Caco-2 (cell line): ENCODE measurements around the gene LRRC74B. TPM values are rescaled to one million over a fixed set of nuclear protein-coding genes. Genes with fewer than 3 reads are reported as not detected.

Experiments used
- BruUV-seq: library from RNA; stranded (reverse); fragments of 400-500 nt; replicated peaks from 2 replicates; lab custom pipeline; 2021; lab: Mats Ljungman, UMichigan
- CTCF ChIA-PET: fragments of 300-600 bp; sonication (Branson Sonifier 250); formaldehyde crosslinking; loops from one replicate; lab custom pipeline; 2022; ENCODE audit warnings: antibody characterized with exemption; lab: Charles Lee
- POLR2A ChIA-PET: fragments of 300-600 bp; sonication (Branson Sonifier 250); formaldehyde crosslinking; loops from one replicate; lab custom pipeline; 2022; ENCODE audit warnings: antibody characterized with exemption; lab: Charles Lee
- DNase-seq, 2 experiments: peaks; one replicate each; pipeline versions ENCODE4 v3.0.0 to v3.0.0-alpha.2; 2020 to 2022
- H3K27me3 ChIP-seq: replicated peaks from 2 replicates; pipeline ENCODE4 v1.6.0; 2011; ENCODE audit warnings: low read length; ENCODE audit not compliant: control insufficient read depth, insufficient read depth
- H3K36me3 ChIP-seq: 2 replicates; pipeline ENCODE4 v1.5.1; 2011; ENCODE audit warnings: low read length; ENCODE audit not compliant: control insufficient read depth, insufficient read depth
- H3K4me1 ChIP-seq: fragments of 250-450 bp; sonication (Bioruptor Pico); 2 replicates; pipeline ENCODE4 v1.5.1; 2020; ENCODE audit warnings: mild to moderate bottlenecking
- H3K4me3 ChIP-seq: 2 replicates; pipeline ENCODE4 v1.5.1; 2011; ENCODE audit warnings: low read depth, mild to moderate bottlenecking, control low read depth, low read length
- H3K9me3 ChIP-seq: fragments of 250-450 bp; sonication (Bioruptor Pico); 2 replicates; pipeline ENCODE4 v1.5.1; 2020; ENCODE audit warnings: mild to moderate bottlenecking, moderate library complexity
- H3K27ac Mint-ChIP-seq: one replicate; pipeline ENCODE4 v1.8.0; 2022; ENCODE audit warnings: mixed read lengths; ENCODE audit not compliant: unreplicated experiment
- H3K27me3 Mint-ChIP-seq: one replicate; pipeline ENCODE4 v1.8.0; 2022; ENCODE audit warnings: mixed read lengths; ENCODE audit not compliant: insufficient read depth, unreplicated experiment
- H3K36me3 Mint-ChIP-seq: one replicate; pipeline ENCODE4 v1.8.0; 2022; ENCODE audit warnings: mild to moderate bottlenecking, mixed read lengths; ENCODE audit not compliant: insufficient read depth, unreplicated experiment
- H3K4me1 Mint-ChIP-seq: one replicate; pipeline ENCODE4 v1.8.0; 2022; ENCODE audit warnings: low read depth, mixed read lengths; ENCODE audit not compliant: unreplicated experiment
- H3K4me3 Mint-ChIP-seq: one replicate; pipeline ENCODE4 v1.8.0; 2022; ENCODE audit warnings: mild to moderate bottlenecking, moderate library complexity, mixed read lengths; ENCODE audit not compliant: unreplicated experiment
- H3K9me3 Mint-ChIP-seq: one replicate; pipeline ENCODE4 v1.8.0; 2022; ENCODE audit warnings: mixed read lengths; ENCODE audit not compliant: unreplicated experiment
- CTCF ChIP-seq, 2 experiments: fragments of 200-600 bp in 1 of 2; IDR thresholded peaks; 1 replicate in 1 of 2; 2 replicates in 1 of 2; pipeline versions ENCODE4 v1.5.1 to v1.8.0; 2011 to 2022; ENCODE audit warnings: antibody characterized with exemption in 1 of 2, control low read depth in 1 of 2, inconsistent platforms in 1 of 2, low read depth in 1 of 2, low read length in 1 of 2, mild to moderate bottlenecking in 1 of 2, moderate library complexity in 1 of 2; ENCODE audit not compliant: insufficient read depth in 1 of 2, severe bottlenecking in 1 of 2, unreplicated experiment in 1 of 2
- intact Hi-C: fragments of 100-400 bp; cut with micrococcal nuclease; formaldehyde crosslinking; loops from one replicate; pipeline ENCODE4 v1.10.0; 2022; ENCODE audit not compliant: unreplicated experiment
- total RNA-seq: library from RNA; stranded (reverse); gene quantifications from 2 replicates; pipeline ENCODE4 v1.2.3, GENCODE V29; 2022

The LRRC74B gene
- total RNA-seq, 1 experiment from 2014 or later: not detected

GRCh38 chr22:21013657-21014201 is 32.0 kb upstream of the LRRC74B start:
- H3K36me3 ChIP-seq: no peaks in the 10 kb centered on the region
- Mint-ChIP-seq H3K4me3 (peak overlapping the region; percentile 79), H3K4me1 (peaks cover 17% of the 10 kb centered on the region), H3K27me3 (no peaks in the 10 kb centered on the region), H3K27ac (peak overlapping the region; percentile 88), H3K36me3 (peaks cover 7% of the 10 kb centered on the region), H3K9me3 (no peaks in the 10 kb centered on the region)
- no peak for TF ChIP-seq CTCF (IDR thresholded peaks at IDR 0.05; ENCODE audit: insufficient read depth in 1 of 2, low read depth in 1 of 2, low read length in 1 of 2, severe bottlenecking in 1 of 2, unreplicated experiment in 1 of 2)
- ChIA-PET CTCF (no interaction called here), POLR2A (no interaction called here)
- no peaks in the 10 kb centered on the region for H3K9me3 ChIP-seq
- no peaks in the 10 kb centered on the region for H3K27me3 ChIP-seq
- intact Hi-C loops: no loop called here
- peaks cover 13% of the 10 kb centered on the region; the same call in 1 of the 2 replicates for H3K4me1 ChIP-seq
- BruUV-seq: no TSS peak
- no peak for DNase-seq
- H3K4me3 ChIP-seq: peak overlapping the region; percentile 40

DNA sequence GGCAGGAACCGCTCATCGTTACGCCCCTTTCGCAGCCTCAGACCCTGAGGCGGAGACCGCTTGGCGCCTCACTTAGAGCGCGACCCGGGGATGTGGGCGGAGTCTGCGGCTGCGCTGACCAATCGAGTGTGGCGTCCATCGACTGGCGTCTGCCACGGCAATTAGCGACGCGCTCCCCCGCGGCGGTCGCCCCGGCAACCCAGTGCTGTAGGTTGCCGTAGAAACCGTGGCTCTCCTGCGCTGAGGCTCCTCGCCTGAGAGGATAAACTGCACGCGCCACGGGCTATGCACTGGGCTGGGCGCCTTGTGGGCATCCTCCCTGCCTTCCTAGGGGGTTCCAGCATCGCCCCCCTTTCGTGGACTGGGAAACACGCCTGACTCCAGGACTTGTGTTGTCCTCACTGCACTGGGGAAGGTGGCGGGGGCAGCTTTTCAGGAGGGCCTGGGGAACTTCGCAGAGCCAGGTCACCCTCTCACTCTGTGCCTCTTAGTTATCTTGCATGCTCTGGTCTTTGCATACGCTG is 31.5 kb upstream of the LRRC74B start:
- peak overlapping the region; percentile 79 for H3K4me3 Mint-ChIP-seq
- peak overlapping the region; percentile 88 for H3K27ac Mint-ChIP-seq
- H3K27me3 ChIP-seq: no peaks in the 10 kb centered on the region
- CTCF ChIA-PET: interaction anchor here (0.7 to 1.1 kb wide), 3 partner anchors 23 to 128 kb away, joined by 3 to 4 read pairs (median 3); no protein-coding TSS in a partner anchor
- DNase-seq: peak; percentile 86 to 88
- no peaks in the 10 kb centered on the region for H3K36me3 ChIP-seq
- no peaks in the 10 kb centered on the region for H3K27me3 Mint-ChIP-seq
- POLR2A ChIA-PET: interaction anchor here (1.1 kb wide), 1 partner anchor 32 kb away, joined by 5 read pairs; the partner anchor contains the start of gene LZTR1
- peaks cover 7% of the 10 kb centered on the region for H3K36me3 Mint-ChIP-seq
- no TSS peak for BruUV-seq
- H3K4me1 Mint-ChIP-seq: peaks cover 17% of the 10 kb centered on the region
- H3K4me3 ChIP-seq: peak overlapping the region; percentile 40
- no peaks in the 10 kb centered on the region for H3K9me3 Mint-ChIP-seq
- H3K4me1 ChIP-seq: peaks cover 13% of the 10 kb centered on the region; the same call in 1 of the 2 replicates
- peaks cover under 1% of the 10 kb centered on the region; the same call in 1 of the 2 replicates for H3K9me3 ChIP-seq
- no peak for TF ChIP-seq CTCF (IDR thresholded peaks at IDR 0.05; ENCODE audit: insufficient read depth in 1 of 2, low read depth in 1 of 2, low read length in 1 of 2, severe bottlenecking in 1 of 2, unreplicated experiment in 1 of 2)
- intact Hi-C loops: no loop called here

- H3K27ac Mint-ChIP-seq: peak within 1 kb of the TSS; percentile 88
- H3K9me3 Mint-ChIP-seq: no peaks in the 10 kb centered on the region
- Histone ChIP-seq H3K27me3 (no peaks in the 10 kb centered on the region), H3K9me3 (peaks cover 4% of the 10 kb centered on the region; the same call in 1 of the 2 replicates), H3K4me3 (peak within 1 kb of the TSS; percentile 40), H3K36me3 (no peaks in the 10 kb centered on the region), H3K4me1 (peaks cover 13% of the 10 kb centered on the region; the same call in 1 of the 2 replicates)
- peaks cover 17% of the 10 kb centered on the region for H3K4me1 Mint-ChIP-seq
- CTCF ChIA-PET: interaction anchor here (0.7 to 1.1 kb wide), 3 partner anchors 23 to 129 kb away, joined by 3 to 4 read pairs (median 3); no protein-coding TSS in a partner anchor
- DNase-seq: peak; percentile 63 to 82
- H3K27me3 Mint-ChIP-seq: no peaks in the 10 kb centered on the region
- H3K36me3 Mint-ChIP-seq: peaks cover 7% of the 10 kb centered on the region
- TF ChIP-seq CTCF (IDR thresholded peaks at IDR 0.05; ENCODE audit: insufficient read depth in 1 of 2, low read depth in 1 of 2, low read length in 1 of 2, severe bottlenecking in 1 of 2, unreplicated experiment in 1 of 2): no peak
- intact Hi-C loops: no loop called here
- no TSS peak for BruUV-seq
- H3K4me3 Mint-ChIP-seq: peak within 1 kb of the TSS; percentile 79
- POLR2A ChIA-PET: interaction anchor here (1.1 kb wide), 1 partner anchor 33 kb away, joined by 5 read pairs; the partner anchor contains the start of gene LZTR1
Measured at GRCh38 chr22:21014726-21015465, 30.9 kb upstream of the LRRC74B start, which contains the start of gene P2RX6. P2RX6 (plus strand) TSS chr22:21015165; CDS start chr22:21015175, 10 bp downstream.
